ENCODE results near the gene TRIM33.

GRCh38 chr1:114470681-114471080 is 40.3 kb downstream of the TRIM33 start:
- TF ChIP-seq CTCF (IDR thresholded peaks at IDR 0.05) (no peak), POLR2A (IDR thresholded peaks at IDR 0.05) (no peak)
